Measurements from ENCODE around the gene KRT36. TPM values are rescaled to one million over a fixed set of nuclear protein-coding genes. Genes with fewer than 3 reads are reported as not detected.

KRT36 gene
- total and polyA plus RNA-seq, 2 donors (not counting 1 experiment from before 2014, with no cell fraction given) = not detected

DNA sequence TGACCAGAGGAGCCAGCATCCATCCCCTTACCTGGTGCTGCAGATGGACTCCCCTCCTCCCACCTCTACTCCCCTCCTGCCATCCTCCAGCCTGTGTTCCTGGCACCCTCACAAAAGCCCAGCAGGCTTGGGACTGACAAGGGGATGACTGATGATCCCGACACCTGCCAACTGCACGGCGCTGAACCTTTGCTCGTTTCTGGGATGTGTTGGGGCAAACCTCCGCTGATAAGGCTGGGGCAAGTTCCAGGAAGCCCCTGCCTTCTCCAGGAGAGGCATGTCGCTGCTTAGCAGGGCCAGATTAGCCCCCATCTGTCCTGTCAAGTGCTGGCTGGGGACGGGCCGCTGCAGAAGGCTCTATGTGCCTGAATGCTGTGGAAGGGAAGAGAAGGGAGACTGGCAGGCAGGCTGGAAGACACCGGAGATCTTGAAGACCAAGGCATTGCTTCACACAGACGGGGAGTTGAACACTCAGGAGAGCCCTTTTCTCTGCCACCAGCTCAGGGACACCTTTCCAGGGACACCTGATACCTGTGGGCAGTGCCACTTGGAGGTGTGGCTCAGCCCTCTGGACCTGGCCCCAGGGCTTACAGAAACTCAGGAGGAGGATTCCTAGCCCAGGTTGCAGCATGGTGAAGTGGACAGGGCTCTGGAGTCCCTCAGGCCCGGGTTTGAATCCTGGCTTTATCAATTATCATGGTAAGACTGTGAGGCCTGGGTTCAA lies 30.0 kb upstream of the KRT36 start:
- peaks cover 27% of the 10 kb centered on the region for H3K27me3 Mint-ChIP-seq
- WGBS (ENCODE audit: insufficient coverage) = 73% methylated on average over 10 of the region's 11 CpGs

DNA sequence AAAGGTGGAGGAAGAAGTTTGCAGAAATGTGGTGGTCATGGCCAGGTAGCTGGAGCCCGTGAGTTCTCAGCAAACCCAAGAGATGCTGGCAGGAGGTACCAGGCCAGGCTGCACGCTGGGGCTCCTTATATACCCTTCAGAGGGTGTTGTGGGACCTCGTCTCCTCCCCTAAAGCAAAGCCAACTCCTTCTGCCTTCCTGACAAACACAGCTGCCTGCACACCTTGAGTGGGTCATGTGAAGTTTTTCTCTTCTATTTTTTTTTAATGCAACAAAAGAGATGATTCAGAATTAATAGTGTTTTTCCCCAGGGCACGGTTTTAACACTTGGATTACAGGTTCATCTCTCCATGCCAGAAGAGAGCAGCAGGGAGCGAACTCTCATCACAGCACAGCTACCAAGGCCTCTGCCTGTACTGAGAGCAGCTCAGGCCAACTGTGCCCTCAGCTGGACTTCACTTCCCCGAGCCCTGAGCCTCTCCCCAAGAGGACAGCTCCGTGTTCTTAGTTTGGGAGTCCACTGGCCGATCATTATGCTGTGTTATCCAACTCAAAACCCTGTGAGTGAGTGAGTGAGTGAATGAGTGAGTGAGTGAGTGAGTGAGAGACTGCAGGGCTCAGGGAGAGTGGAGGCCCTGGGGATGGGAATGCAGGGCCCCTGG lies 29.2 kb upstream of the KRT36 start, which contains the start of gene KRT15:
TSS of gene KRT15 (minus strand) at position 102 of the 661 bp plus-strand sequence. CDS start at position 39, 63 bp downstream.
- H3K9me3 Mint-ChIP-seq (ENCODE audit: insufficient read depth) = no peaks in the 10 kb centered on the region
- H3K9ac ChIP-seq (ENCODE audit: low read length) = no peak within 1 kb of the TSS
- no peaks in the 10 kb centered on the region for H3K36me3 ChIP-seq (replicated peaks in 1 of 2; ENCODE audit: control extremely low read depth in 1 of 2, control insufficient read depth in 1 of 2, extremely low read depth in 1 of 2, insufficient read depth in 2 of 2, low read length in 1 of 2)
- no peak within 1 kb of the TSS for H2AFZ ChIP-seq (ENCODE audit: insufficient read depth, low read depth, low read length, poor library complexity, severe bottlenecking)
- H3K4me2 ChIP-seq (replicated peaks; ENCODE audit: low read depth, low read length, poor library complexity, severe bottlenecking) = no peak within 1 kb of the TSS
- H3K4me1 ChIP-seq (ENCODE audit: control insufficient read depth in 2 of 2, insufficient read depth in 2 of 2, low read length in 2 of 2) = no peaks in the 10 kb centered on the region
- H3K4me3 ChIP-seq (ENCODE audit: control extremely low read depth in 1 of 5, extremely low read depth in 1 of 5, insufficient read depth in 1 of 5, low read depth in 2 of 5, low read length in 4 of 5) = no peak within 1 kb of the TSS
- no peaks in the 10 kb centered on the region for H3K4me1 Mint-ChIP-seq
- DNase-seq (no peak), ATAC-seq (ENCODE audit: low read depth) (no peak)
- TF ChIP-seq EZH2 (IDR thresholded peaks at IDR 0.05; ENCODE audit: borderline replicate concordance, insufficient read depth, low read depth, low read length, poor library complexity, severe bottlenecking) = no peak
- TF ChIP-seq, protein P1, sequence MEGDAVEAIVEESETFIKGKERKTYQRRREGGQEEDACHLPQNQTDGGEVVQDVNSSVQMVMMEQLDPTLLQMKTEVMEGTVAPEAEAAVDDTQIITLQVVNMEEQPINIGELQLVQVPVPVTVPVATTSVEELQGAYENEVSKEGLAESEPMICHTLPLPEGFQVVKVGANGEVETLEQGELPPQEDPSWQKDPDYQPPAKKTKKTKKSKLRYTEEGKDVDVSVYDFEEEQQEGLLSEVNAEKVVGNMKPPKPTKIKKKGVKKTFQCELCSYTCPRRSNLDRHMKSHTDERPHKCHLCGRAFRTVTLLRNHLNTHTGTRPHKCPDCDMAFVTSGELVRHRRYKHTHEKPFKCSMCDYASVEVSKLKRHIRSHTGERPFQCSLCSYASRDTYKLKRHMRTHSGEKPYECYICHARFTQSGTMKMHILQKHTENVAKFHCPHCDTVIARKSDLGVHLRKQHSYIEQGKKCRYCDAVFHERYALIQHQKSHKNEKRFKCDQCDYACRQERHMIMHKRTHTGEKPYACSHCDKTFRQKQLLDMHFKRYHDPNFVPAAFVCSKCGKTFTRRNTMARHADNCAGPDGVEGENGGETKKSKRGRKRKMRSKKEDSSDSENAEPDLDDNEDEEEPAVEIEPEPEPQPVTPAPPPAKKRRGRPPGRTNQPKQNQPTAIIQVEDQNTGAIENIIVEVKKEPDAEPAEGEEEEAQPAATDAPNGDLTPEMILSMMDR (IDR thresholded peaks at IDR 0.05) = no peak
- H3K27ac ChIP-seq (ENCODE audit: low read length in 2 of 2) = no peak within 1 kb of the TSS
- no peak within 1 kb of the TSS for H3K4me3 Mint-ChIP-seq
- intact Hi-C loops (cut with micrococcal nuclease) = no loop called here
- ChIA-PET POLR2A (no interaction called here), CTCF (no interaction called here)
- H4K20me1 ChIP-seq (ENCODE audit: control insufficient read depth, insufficient read depth, low read length, poor library complexity, severe bottlenecking) = no peaks in the 10 kb centered on the region
- 79% methylated on average over 6 of the region's 8 CpGs for WGBS (ENCODE audit: insufficient coverage)
- no peaks in the 10 kb centered on the region for H3K79me2 ChIP-seq (ENCODE audit: control insufficient read depth, insufficient read depth, low read length)
- H3K27ac Mint-ChIP-seq = no peak within 1 kb of the TSS
- peaks cover 0 to 6% (median 0%) of the 10 kb centered on the region in 4 experiments for H3K27me3 ChIP-seq (replicated peaks in 1 of 4; ENCODE audit: control extremely low read depth in 1 of 4, control insufficient read depth in 3 of 4, insufficient read depth in 4 of 4, low read length in 3 of 4)
- no peaks in the 10 kb centered on the region for H3K9me3 ChIP-seq (ENCODE audit: control extremely low read depth in 1 of 3, control insufficient read depth in 2 of 3, insufficient read depth in 1 of 3, low read length in 2 of 3)
- peaks cover 28% of the 10 kb centered on the region for H3K27me3 Mint-ChIP-seq

More for the DNA sequence above, 30.0 kb upstream of the KRT36 start:
- Histone ChIP-seq H3K9me3 (ENCODE audit: control extremely low read depth in 1 of 3, control insufficient read depth in 2 of 3, insufficient read depth in 1 of 3, low read length in 2 of 3) (no peaks in the 10 kb centered on the region), H3K4me1 (ENCODE audit: control insufficient read depth in 2 of 2, insufficient read depth in 2 of 2, low read length in 2 of 2) (no peaks in the 10 kb centered on the region), H3K4me3 (ENCODE audit: control extremely low read depth in 1 of 5, extremely low read depth in 1 of 5, insufficient read depth in 1 of 5, low read depth in 2 of 5, low read length in 4 of 5) (no peak overlapping the region), H3K36me3 (replicated peaks in 1 of 2; ENCODE audit: control extremely low read depth in 1 of 2, control insufficient read depth in 1 of 2, extremely low read depth in 1 of 2, insufficient read depth in 2 of 2, low read length in 1 of 2) (no peaks in the 10 kb centered on the region), H4K20me1 (ENCODE audit: control insufficient read depth, insufficient read depth, low read length, poor library complexity, severe bottlenecking) (no peaks in the 10 kb centered on the region), H3K9ac (ENCODE audit: low read length) (no peak overlapping the region), H3K27me3 (replicated peaks in 1 of 4; ENCODE audit: control extremely low read depth in 1 of 4, control insufficient read depth in 3 of 4, insufficient read depth in 4 of 4, low read length in 3 of 4) (peaks cover 0 to 6% (median 0%) of the 10 kb centered on the region in 4 experiments), H2AFZ (ENCODE audit: insufficient read depth, low read depth, low read length, poor library complexity, severe bottlenecking) (no peak overlapping the region), H3K4me2 (replicated peaks; ENCODE audit: low read depth, low read length, poor library complexity, severe bottlenecking) (no peak overlapping the region), H3K27ac (ENCODE audit: low read length in 2 of 2) (no peak overlapping the region), H3K79me2 (ENCODE audit: control insufficient read depth, insufficient read depth, low read length) (no peaks in the 10 kb centered on the region)
- intact Hi-C loops (cut with micrococcal nuclease) = no loop called here
- no peaks in the 10 kb centered on the region for H3K9me3 Mint-ChIP-seq (ENCODE audit: insufficient read depth)
- ChIA-PET POLR2A (no interaction called here), CTCF (no interaction called here)
- no peak for ATAC-seq (ENCODE audit: low read depth)
- H3K27ac Mint-ChIP-seq = no peak overlapping the region
- no peak for DNase-seq
- no peak overlapping the region for H3K4me3 Mint-ChIP-seq
- H3K4me1 Mint-ChIP-seq = no peaks in the 10 kb centered on the region
- TF ChIP-seq, protein P1 (IDR thresholded peaks at IDR 0.05) = no peak
- TF ChIP-seq EZH2 (IDR thresholded peaks at IDR 0.05; ENCODE audit: borderline replicate concordance, insufficient read depth, low read depth, low read length, poor library complexity, severe bottlenecking) = no peak
